ENCODE data around the gene LAMP2. TPM values are rescaled to one million over a fixed set of nuclear protein-coding genes. Genes with fewer than 3 reads are reported as not detected.
A peak's percentile ranks its signal among the peaks of the same experiment; 100 is the strongest.

LAMP2 gene
- polyA plus RNA-seq, 4 donors, result 127 to 161 (median 148) TPM

- DNase-seq (ENCODE audit: low read depth in 4 of 4, low spot score in 2 of 4), result no peak
These were observed 9.8 kb downstream of the LAMP2 start for GRCh38 chrX:120459309-120459708.

GRCh38 chrX:120457766-120458180 lies 11.3 kb downstream of the LAMP2 start:
- DNase-seq (ENCODE audit: low read depth in 4 of 4, low spot score in 2 of 4), result no peak

- DNase-seq (ENCODE audit: low read depth in 4 of 4, low spot score in 2 of 4), result no peak
These were observed 12.1 kb downstream of the LAMP2 start for GRCh38 chrX:120456973-120457372.

- no peak for DNase-seq (ENCODE audit: low read depth in 4 of 4, low spot score in 2 of 4)
These were observed 15.1 kb downstream of the LAMP2 start for GRCh38 chrX:120453985-120454384.

GRCh38 chrX:120452131-120452530 lies 17.0 kb downstream of the LAMP2 start:
- DNase-seq (ENCODE audit: low read depth in 4 of 4, low spot score in 2 of 4), result no peak

GRCh38 chrX:120450163-120450562 lies 18.9 kb downstream of the LAMP2 start:
- no peak for DNase-seq (ENCODE audit: low read depth in 4 of 4, low spot score in 2 of 4)

- DNase-seq (ENCODE audit: low read depth in 4 of 4, low spot score in 2 of 4), result no peak
These were observed 22.6 kb downstream of the LAMP2 start for GRCh38 chrX:120446498-120446897.

GRCh38 chrX:120439921-120440320 lies 29.2 kb downstream of the LAMP2 start:
- DNase-seq (ENCODE audit: low read depth in 4 of 4, low spot score in 2 of 4), result no peak

- DNase-seq (ENCODE audit: low read depth in 4 of 4, low spot score in 2 of 4), result no peak
These were observed 39.1 kb downstream of the LAMP2 start for GRCh38 chrX:120429776-120430540.

- DNase-seq (ENCODE audit: low read depth in 4 of 4, low spot score in 2 of 4), result peak in 1 of 4 donors; percentile 3
These were observed 40.8 kb downstream of the LAMP2 start for GRCh38 chrX:120428309-120428708.

GRCh38 chrX:120426599-120426998 lies 42.5 kb downstream of the LAMP2 start:
- DNase-seq (ENCODE audit: low read depth in 4 of 4, low spot score in 2 of 4), result no peak

GRCh38 chrX:120419463-120419862 lies 49.6 kb downstream of the LAMP2 start:
- DNase-seq (ENCODE audit: low read depth in 4 of 4, low spot score in 2 of 4), result no peak

GRCh38 chrX:120408168-120408567 lies 60.9 kb downstream of the LAMP2 start:
- DNase-seq (ENCODE audit: low read depth in 4 of 4, low spot score in 2 of 4), result no peak

- no peak for DNase-seq (ENCODE audit: low read depth in 4 of 4, low spot score in 2 of 4)
These were observed 62.5 kb downstream of the LAMP2 start for GRCh38 chrX:120406638-120407037.

- DNase-seq (ENCODE audit: low read depth in 4 of 4, low spot score in 2 of 4), result no peak
These were observed 66.7 kb downstream of the LAMP2 start for GRCh38 chrX:120402369-120402768.

- DNase-seq (ENCODE audit: low read depth in 4 of 4, low spot score in 2 of 4), result no peak
These were observed 67.8 kb downstream of the LAMP2 start for GRCh38 chrX:120401301-120401700.

GRCh38 chrX:120380699-120381098 lies 88.4 kb downstream of the LAMP2 start:
- no peak for DNase-seq (ENCODE audit: low read depth in 4 of 4, low spot score in 2 of 4)

- no peak for DNase-seq (ENCODE audit: low read depth in 4 of 4, low spot score in 2 of 4)
These were observed 89.0 kb downstream of the LAMP2 start for GRCh38 chrX:120379937-120380681.

GRCh38 chrX:120378570-120378969 lies 90.5 kb downstream of the LAMP2 start:
- DNase-seq (ENCODE audit: low read depth in 4 of 4, low spot score in 2 of 4), result no peak
